ENCODE data around the gene PITX1.

Gene PITX1

GRCh38 chr5:134995850-134996402 lies 38.1 kb downstream of the PITX1 start:
- TF ChIP-seq TAF1 (IDR thresholded peaks at IDR 0.05; ENCODE audit: borderline replicate concordance, insufficient read depth, low read length) (no peak), SIN3A (IDR thresholded peaks at IDR 0.05; ENCODE audit: borderline replicate concordance, insufficient read depth, low read length) (no peak), FOXP2 (optimal IDR thresholded peaks at IDR 0.05; ENCODE audit: borderline replicate concordance, extremely low read depth, extremely low read length, insufficient read depth) (no peak), REST (IDR thresholded peaks at IDR 0.05; ENCODE audit: insufficient read depth in 1 of 2, low read depth in 2 of 2, low read length in 2 of 2) (no peak), POLR2AphosphoS5 (IDR thresholded peaks at IDR 0.05; ENCODE audit: low read depth, low read length) (no peak)

- TF ChIP-seq FOXP2 (optimal IDR thresholded peaks at IDR 0.05; ENCODE audit: borderline replicate concordance, extremely low read depth, extremely low read length, insufficient read depth) = no peak
- TF ChIP-seq REST (IDR thresholded peaks at IDR 0.05; ENCODE audit: insufficient read depth in 1 of 2, low read depth in 2 of 2, low read length in 2 of 2) = no peak
- no peak for TF ChIP-seq SIN3A (IDR thresholded peaks at IDR 0.05; ENCODE audit: borderline replicate concordance, insufficient read depth, low read length)
Observed at GRCh38 chr5:134994560-134995156, 39.4 kb downstream of the PITX1 start.

DNA sequence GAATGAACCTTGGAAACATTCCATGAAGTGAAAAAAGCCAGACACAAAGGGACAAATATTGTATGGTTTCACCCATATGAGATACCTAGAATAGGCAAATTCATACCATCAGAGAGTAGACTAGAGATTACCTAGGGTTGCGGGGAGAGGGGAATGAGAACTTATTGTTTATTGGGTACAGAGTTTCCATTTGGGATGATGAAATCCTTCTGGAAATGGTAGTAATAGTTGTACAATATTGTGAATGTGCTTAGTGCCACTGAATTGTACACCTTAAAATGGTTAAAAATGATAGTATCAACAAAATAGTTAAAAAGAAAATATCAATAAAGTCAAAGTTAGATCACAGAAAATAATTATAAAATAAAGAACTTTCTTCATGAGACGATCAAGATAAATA lies 40.9 kb downstream of the PITX1 start:
- no peak for TF ChIP-seq REST (IDR thresholded peaks at IDR 0.05; ENCODE audit: insufficient read depth in 1 of 2, low read depth in 2 of 2, low read length in 2 of 2)
- TF ChIP-seq TAF1 (IDR thresholded peaks at IDR 0.05; ENCODE audit: borderline replicate concordance, insufficient read depth, low read length) = no peak
- no peak for TF ChIP-seq POLR2AphosphoS5 (IDR thresholded peaks at IDR 0.05; ENCODE audit: low read depth, low read length)

DNA sequence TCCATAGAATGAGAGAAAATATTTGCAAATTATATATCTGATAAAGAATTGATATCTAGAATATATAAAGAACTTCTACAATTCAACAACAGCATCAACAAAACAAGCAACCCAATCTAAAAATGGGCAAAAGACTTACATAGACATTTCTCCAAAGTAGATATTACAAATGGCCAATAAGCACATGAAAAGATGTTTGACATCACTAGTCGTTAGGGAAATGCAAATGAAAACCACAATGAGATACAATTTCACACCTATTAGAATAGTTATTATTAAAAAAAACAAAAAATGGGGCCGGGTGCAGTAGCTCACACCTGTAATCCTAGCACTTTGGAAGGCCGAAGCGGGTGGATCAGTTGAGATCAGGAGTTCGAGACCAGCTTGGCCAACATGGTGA lies 41.9 kb downstream of the PITX1 start:
- TF ChIP-seq POLR2AphosphoS5 (IDR thresholded peaks at IDR 0.05; ENCODE audit: low read depth, low read length) = no peak
- no peak for TF ChIP-seq REST (IDR thresholded peaks at IDR 0.05; ENCODE audit: insufficient read depth in 1 of 2, low read depth in 2 of 2, low read length in 2 of 2)
- TF ChIP-seq FOXP2 (optimal IDR thresholded peaks at IDR 0.05; ENCODE audit: borderline replicate concordance, extremely low read depth, extremely low read length, insufficient read depth) = no peak
- no peak for TF ChIP-seq SIN3A (IDR thresholded peaks at IDR 0.05; ENCODE audit: borderline replicate concordance, insufficient read depth, low read length)
- TF ChIP-seq TAF1 (IDR thresholded peaks at IDR 0.05; ENCODE audit: borderline replicate concordance, insufficient read depth, low read length) = no peak

Data from PFSK-1 (cell line).